GM23248 (cell line): ENCODE results near the gene ANKRD11. TPM values are rescaled to one million over a fixed set of nuclear protein-coding genes. Genes with fewer than 3 reads are reported as not detected.

Experiments
- DNase-seq: peaks from one replicate; pipeline ENCODE4 v3.0.0-alpha.2; 2015
- H2AFZ ChIP-seq: fragments of 200-600 bp; sonication (generic); 2 replicates; pipeline ENCODE4 v1.6.1; 2016; ENCODE audit warnings: antibody characterized with exemption
- H3F3A ChIP-seq: fragments of 200-600 bp; sonication (generic); 2 replicates; pipeline ENCODE4 v1.6.1; 2016; ENCODE audit warnings: mild to moderate bottlenecking, antibody characterized with exemption, mixed run types; ENCODE audit not compliant: insufficient read depth
- H3K27ac ChIP-seq: fragments of 200-600 bp; sonication (generic); 2 replicates; pipeline ENCODE4 v1.5.1; 2016; ENCODE audit warnings: mild to moderate bottlenecking
- H3K27me3 ChIP-seq: fragments of 200-600 bp; sonication (generic); replicated peaks from 2 replicates; pipeline ENCODE4 v1.6.1; 2016; ENCODE audit warnings: mild to moderate bottlenecking; ENCODE audit not compliant: insufficient read depth
- H3K36me3 ChIP-seq: fragments of 200-600 bp; sonication (generic); 2 replicates; pipeline ENCODE4 v1.6.1; 2016; ENCODE audit warnings: low read depth, mild to moderate bottlenecking
- H3K4me1 ChIP-seq: fragments of 200-600 bp; sonication (generic); 2 replicates; pipeline ENCODE4 v1.6.1; 2016; ENCODE audit warnings: mild to moderate bottlenecking; ENCODE audit not compliant: insufficient read depth
- H3K4me2 ChIP-seq: fragments of 200-600 bp; sonication (generic); one replicate; pipeline ENCODE4 v1.6.1; 2016; ENCODE audit warnings: mild to moderate bottlenecking; ENCODE audit not compliant: unreplicated experiment
- H3K4me3 ChIP-seq: fragments of 200-600 bp; sonication (generic); 2 replicates; pipeline ENCODE4 v1.5.1; 2016; ENCODE audit warnings: mild to moderate bottlenecking
- H3K79me2 ChIP-seq: fragments of 200-600 bp; sonication (generic); 2 replicates; pipeline ENCODE4 v1.6.1; 2016; ENCODE audit warnings: mild to moderate bottlenecking; ENCODE audit not compliant: insufficient read depth
- H3K9ac ChIP-seq: fragments of 200-600 bp; sonication (generic); 2 replicates; pipeline ENCODE4 v1.6.1; 2016; ENCODE audit warnings: mild to moderate bottlenecking
- H3K9me2 ChIP-seq: fragments of 200-600 bp; sonication (generic); 2 replicates; pipeline ENCODE4 v1.6.1; 2016; ENCODE audit warnings: mixed run types, mild to moderate bottlenecking, moderate library complexity; ENCODE audit not compliant: insufficient read depth
- H3K9me3 ChIP-seq: fragments of 200-600 bp; sonication (generic); one replicate; pipeline ENCODE4 v1.6.1; 2017; ENCODE audit warnings: low read depth
- H4K20me1 ChIP-seq: fragments of 200-600 bp; sonication (generic); 2 replicates; pipeline ENCODE4 v1.6.0; 2016; ENCODE audit not compliant: insufficient read depth
- EZH2 ChIP-seq: fragments of 200-600 bp; sonication (generic); IDR thresholded peaks from 2 replicates; pipeline ENCODE4 v1.6.1; 2018; ENCODE audit warnings: antibody characterized with exemption, mild to moderate bottlenecking; ENCODE audit not compliant: insufficient read depth, poor library complexity, severe bottlenecking
- EZH2phosphoT487 ChIP-seq: fragments of 200-600 bp; sonication (generic); IDR thresholded peaks from 2 replicates; pipeline ENCODE4 v1.6.1; 2018; ENCODE audit warnings: antibody characterized with exemption, moderate library complexity, mild to moderate bottlenecking, low read depth; ENCODE audit not compliant: insufficient read depth
- WGBS, 2 experiments: methylation state at CpG; one replicate each; pipeline ENCODE4 v1.1.6; 2015 to 2017; ENCODE audit warnings: low lambda C conversion rate in 2 of 2, low coverage in 1 of 2; ENCODE audit errors: missing lambda C conversion rate in 2 of 2; 5-methylcytosine and 5-hydroxymethylcytosine counted together
- in situ Hi-C: fragments of 300-500 bp; cut with MboI; formaldehyde crosslinking; loops from 2 replicates; pipeline ENCODE4 v1.15.0; 2020
- polyA plus RNA-seq: library from polyadenylated mRNA; unstranded; fragments of >200 nt; fragmentation: Nextera tagmentation; extraction: Ambion mirVana; gene quantifications from 2 replicates; pipeline ENCODE4 v1.2.1, GENCODE V29; 2016
- total RNA-seq: library from RNA; depleted of rRNA; stranded (reverse); fragments of >200 nt; shearing (Covaris generic); gene quantifications from 2 replicates; pipeline ENCODE4 v1.2.3, GENCODE V29; 2014

Gene ANKRD11
- total and polyA plus RNA-seq, 2 experiments from 2014 or later, result 39.3 to 84.7 TPM

DNA sequence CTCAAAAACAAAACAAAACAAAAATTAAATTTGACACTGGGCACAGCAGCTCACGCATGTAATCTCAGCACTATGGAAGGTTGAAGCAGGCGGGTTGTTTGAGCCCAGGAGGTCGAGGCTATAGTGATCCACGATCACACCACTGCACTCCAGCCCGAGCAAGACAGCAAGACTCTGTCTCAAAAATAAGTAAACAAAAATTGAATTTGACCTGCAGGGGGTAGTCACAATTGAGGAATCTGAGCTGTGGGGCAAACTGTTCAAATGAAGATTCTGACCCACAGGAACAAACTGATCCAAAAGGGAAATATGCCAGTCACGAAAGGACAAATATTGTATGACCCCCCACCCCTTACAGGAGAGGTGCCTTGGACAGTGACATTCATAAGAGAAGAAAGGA is 29.8 kb downstream of the ANKRD11 start:
- 0 out of 2 replicates have a peak, but pooled peaks cover 4% of the 10 kb centered on the region for H3K4me1 ChIP-seq
- H3K27ac ChIP-seq, result no peak overlapping the region
- no peaks in the 10 kb centered on the region for H3K9me2 ChIP-seq
- no peak overlapping the region for H3K4me3 ChIP-seq
- no peak overlapping the region for H2AFZ ChIP-seq
- no peak for DNase-seq
- peaks cover 99% of the 10 kb centered on the region for H3K79me2 ChIP-seq
- peaks cover 19% of the 10 kb centered on the region; the same call in 1 of the 2 replicates for H4K20me1 ChIP-seq
- no peaks in the 10 kb centered on the region for H3K27me3 ChIP-seq
- no peak for TF ChIP-seq EZH2
- TF ChIP-seq EZH2phosphoT487, result no peak
- H3K36me3 ChIP-seq, result no peaks in the 10 kb centered on the region
- peaks cover 12% of the 10 kb centered on the region; the same call in 1 of the 2 replicates for H3F3A ChIP-seq
- no peak overlapping the region for H3K4me2 ChIP-seq
- in situ Hi-C loops, result no loop called here
- H3K9me3 ChIP-seq, result no peaks in the 10 kb centered on the region
- WGBS, 2 experiments, result 97 to 98% methylated on average over 6 of the region's 6 CpGs
- H3K9ac ChIP-seq, result no peak overlapping the region

DNA sequence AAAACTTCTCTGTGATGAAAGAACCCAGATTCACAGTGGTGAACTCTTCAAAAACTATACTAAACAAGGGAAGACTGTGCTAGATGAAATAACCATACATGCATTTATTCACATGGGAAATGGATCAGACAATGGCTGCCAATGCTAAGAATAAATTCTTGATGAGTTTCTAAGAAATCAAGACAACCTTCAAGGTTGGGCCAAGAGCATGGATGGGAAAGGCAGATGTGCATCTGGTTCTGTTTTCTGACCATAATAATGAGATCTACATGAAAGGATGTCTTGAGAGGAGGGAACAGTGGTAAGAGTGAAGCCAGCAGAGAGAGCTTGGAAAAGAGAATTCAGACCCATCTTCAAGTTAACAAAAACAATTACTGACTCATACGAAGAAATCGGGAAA is 31.4 kb downstream of the ANKRD11 start:
- Histone ChIP-seq H3K27me3 (no peaks in the 10 kb centered on the region), H3K27ac (peak overlapping the region; percentile 3; the same call in 1 of the 2 replicates), H2AFZ (no peak overlapping the region), H3K36me3 (no peaks in the 10 kb centered on the region), H3K4me3 (no peak overlapping the region), H3K4me1 (0 out of 2 replicates have a peak, but pooled peaks cover 8% of the 10 kb centered on the region), H3K79me2 (peaks cover 99% of the 10 kb centered on the region), H3K4me2 (peak overlapping the region; percentile 0), H3K9me3 (no peaks in the 10 kb centered on the region), H3K9ac (no peak overlapping the region), H3F3A (peaks cover 10% of the 10 kb centered on the region; the same call in 1 of the 2 replicates), H4K20me1 (peaks cover 13% of the 10 kb centered on the region; the same call in 1 of the 2 replicates), H3K9me2 (no peaks in the 10 kb centered on the region)
- no peak for TF ChIP-seq EZH2
- no peak for TF ChIP-seq EZH2phosphoT487
- in situ Hi-C loops, result no loop called here
- 8 to 17% methylated on average over 2 of the region's 2 CpGs for WGBS, 2 experiments
- DNase-seq, result no peak

DNA sequence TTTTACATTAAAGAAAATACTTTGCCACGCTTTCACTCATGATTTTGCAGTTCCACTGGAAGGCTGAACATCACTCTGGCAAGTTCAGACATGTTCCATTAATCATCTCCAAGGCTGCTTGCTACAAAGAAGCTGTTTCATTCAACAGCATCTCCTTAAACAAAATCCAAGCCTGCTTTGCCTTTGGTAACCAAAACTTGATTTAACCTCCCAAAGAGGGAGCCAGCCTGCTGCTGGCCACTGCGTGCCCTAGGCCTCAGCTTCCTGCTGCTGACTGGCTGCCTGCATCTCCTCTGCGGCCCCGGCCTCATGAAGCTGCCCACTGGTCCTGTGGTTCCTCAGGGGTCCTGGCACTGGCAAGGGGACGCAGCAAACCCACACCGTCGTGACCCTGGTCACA is 31.8 kb downstream of the ANKRD11 start:
- H3K79me2 ChIP-seq, result peaks cover 99% of the 10 kb centered on the region
- peak overlapping the region; percentile 3; the same call in 1 of the 2 replicates for H3K27ac ChIP-seq
- H3K4me2 ChIP-seq, result peak overlapping the region; percentile 0
- no peaks in the 10 kb centered on the region for H3K9me3 ChIP-seq
- H3K27me3 ChIP-seq, result no peaks in the 10 kb centered on the region
- peaks cover 13% of the 10 kb centered on the region; the same call in 1 of the 2 replicates for H4K20me1 ChIP-seq
- H3K36me3 ChIP-seq, result no peaks in the 10 kb centered on the region
- TF ChIP-seq EZH2, result no peak
- no peak for TF ChIP-seq EZH2phosphoT487
- H3K4me1 ChIP-seq, result peaks cover 10% of the 10 kb centered on the region; the same call in 1 of the 2 replicates
- DNase-seq, result peak; percentile 30
- H3K9me2 ChIP-seq, result no peaks in the 10 kb centered on the region
- no peak overlapping the region for H2AFZ ChIP-seq
- no peak overlapping the region for H3K4me3 ChIP-seq
- H3K9ac ChIP-seq, result no peak overlapping the region
- 64 to 75% methylated on average over 7 of the region's 7 CpGs for WGBS, 2 experiments
- in situ Hi-C loops, result no loop called here
- H3F3A ChIP-seq, result peaks cover 10% of the 10 kb centered on the region; the same call in 1 of the 2 replicates

DNA sequence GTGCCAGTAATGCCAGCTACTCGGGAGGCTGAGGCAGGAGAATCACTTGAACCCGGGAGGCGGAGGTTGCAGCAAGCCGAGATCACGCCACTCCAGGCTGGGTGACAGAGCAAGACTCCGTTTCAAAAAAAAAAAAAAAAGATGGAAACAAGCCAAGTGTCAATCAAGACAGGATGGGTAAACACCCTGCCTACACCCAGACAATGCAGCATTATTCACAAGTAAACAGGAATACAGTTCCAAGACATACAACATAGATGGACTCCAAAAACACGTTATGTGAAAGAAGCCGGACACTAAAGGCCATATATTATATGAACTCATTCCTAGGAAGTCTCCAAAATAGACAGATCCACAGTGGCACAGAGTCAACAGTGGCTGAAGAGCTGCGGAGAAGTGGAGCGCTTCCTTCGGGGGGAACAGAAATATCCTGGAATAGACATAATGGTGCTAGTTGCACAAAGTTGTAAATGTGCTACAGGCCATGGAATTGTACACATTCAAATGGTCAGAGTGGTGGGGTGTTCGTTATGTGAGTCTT is 33.9 kb downstream of the ANKRD11 start:
- WGBS, 2 experiments, result 77 to 84% methylated on average over 12 of the region's 12 CpGs
- in situ Hi-C loops, result no loop called here
- H3K9me3 ChIP-seq, result no peaks in the 10 kb centered on the region
- no peak overlapping the region for H3K27ac ChIP-seq
- TF ChIP-seq EZH2 (no peak), EZH2phosphoT487 (no peak)
- H3K36me3 ChIP-seq, result no peaks in the 10 kb centered on the region
- H3K4me2 ChIP-seq, result no peak overlapping the region
- DNase-seq, result no peak
- no peak overlapping the region for H3K4me3 ChIP-seq
- no peak overlapping the region for H3K9ac ChIP-seq
- H3K79me2 ChIP-seq, result peaks cover 100% of the 10 kb centered on the region
- H3K27me3 ChIP-seq, result no peaks in the 10 kb centered on the region
- H3K9me2 ChIP-seq, result no peaks in the 10 kb centered on the region
- H4K20me1 ChIP-seq, result peaks cover 31% of the 10 kb centered on the region; the same call in 1 of the 2 replicates
- H3K4me1 ChIP-seq, result peaks cover 18% of the 10 kb centered on the region
- peaks cover 10% of the 10 kb centered on the region; the same call in 1 of the 2 replicates for H3F3A ChIP-seq
- H2AFZ ChIP-seq, result no peak overlapping the region
